IMR-90 (cell line): ENCODE data around the gene NHSL2. TPM values are rescaled to one million over a fixed set of nuclear protein-coding genes. Genes with fewer than 3 reads are reported as not detected.

Source experiments
- ATAC-seq: fragments of 200-7000 bp; cut with Tn5 transposase; 2 replicates; pipeline ENCODE4 v1.9.1; 2020; ENCODE audit warnings: low read depth, mild to moderate bottlenecking, moderate library complexity
- BruUV-seq: library from RNA; stranded (reverse); fragments of 400-500 nt; replicated peaks from 2 replicates; lab custom pipeline; 2021; lab: Mats Ljungman, UMichigan
- CTCF ChIA-PET: fragments of 300-600 bp; formaldehyde crosslinking; extraction: SDS; loops from one replicate; lab custom pipeline; 2021; ENCODE audit warnings: antibody characterized with exemption; lab: Yijun Ruan, JAX
- POLR2A ChIA-PET: fragments of 300-600 bp; sonication (Branson Sonifier 250); formaldehyde crosslinking; loops from one replicate; lab custom pipeline; 2022; ENCODE audit warnings: antibody characterized with exemption; ENCODE audit not compliant: unreplicated experiment; lab: Charles Lee
- DNase-seq: peaks from one replicate; pipeline ENCODE4 v3.0.0; 2013
- H2AFZ ChIP-seq: replicated peaks from 2 replicates; pipeline ENCODE3; 2013; ENCODE audit warnings: low read length, mild to moderate bottlenecking; ENCODE audit not compliant: poor library complexity
- H2AK5ac ChIP-seq: 2 replicates; pipeline ENCODE4 v1.6.1; 2013; ENCODE audit warnings: low read depth, low read length, inconsistent platforms
- H2AK9ac ChIP-seq: replicated peaks from 2 replicates; pipeline ENCODE3; 2013; ENCODE audit warnings: mild to moderate bottlenecking, low read depth, low read length, moderate library complexity; ENCODE audit not compliant: poor library complexity
- H2BK120ac ChIP-seq: 2 replicates; pipeline ENCODE4 v1.6.1; 2013; ENCODE audit warnings: low read depth, low read length, inconsistent platforms
- H2BK15ac ChIP-seq: 3 replicates; pipeline ENCODE4 v1.6.1; 2013; ENCODE audit warnings: low read depth, low read length, inconsistent platforms
- H2BK20ac ChIP-seq: 2 replicates; pipeline ENCODE4 v1.6.1; 2013; ENCODE audit warnings: low read depth, mild to moderate bottlenecking, inconsistent platforms, low read length, moderate library complexity
- H2BK5ac ChIP-seq: 2 replicates; pipeline ENCODE4 v1.6.1; 2013; ENCODE audit warnings: mild to moderate bottlenecking, low read depth, low read length, inconsistent platforms; ENCODE audit not compliant: poor library complexity, severe bottlenecking
- H3K14ac ChIP-seq: replicated peaks from 2 replicates; pipeline ENCODE4 v1.6.1; 2013; ENCODE audit warnings: low read depth, low read length, inconsistent platforms
- H3K18ac ChIP-seq: 2 replicates; pipeline ENCODE4 v1.6.1; 2013; ENCODE audit warnings: low read depth, low read length, control low read depth
- H3K23ac ChIP-seq: 2 replicates; pipeline ENCODE4 v1.6.1; 2013; ENCODE audit warnings: low read depth, low read length, inconsistent platforms
- H3K27ac ChIP-seq: 2 replicates; pipeline ENCODE4 v1.5.1; 2013; ENCODE audit warnings: mild to moderate bottlenecking, control low read depth, low read length; ENCODE audit not compliant: insufficient read depth
- H3K27me3 ChIP-seq: 2 replicates; pipeline ENCODE4 v1.6.1; 2013; ENCODE audit warnings: low read length; ENCODE audit not compliant: control insufficient read depth, insufficient read depth
- H3K36me3 ChIP-seq: 2 replicates; pipeline ENCODE4 v1.6.1; 2013; ENCODE audit warnings: low read length, mixed read lengths; ENCODE audit not compliant: control insufficient read depth, insufficient read depth
- H3K4ac ChIP-seq: 2 replicates; pipeline ENCODE4 v1.6.1; 2013; ENCODE audit warnings: low read depth, low read length, inconsistent platforms
- H3K4me1 ChIP-seq: 2 replicates; pipeline ENCODE4 v1.6.1; 2013; ENCODE audit warnings: low read length, mixed read lengths; ENCODE audit not compliant: control insufficient read depth, insufficient read depth
- H3K4me2 ChIP-seq: 2 replicates; pipeline ENCODE4 v1.6.1; 2013; ENCODE audit warnings: low read depth, mild to moderate bottlenecking, control low read depth, low read length, moderate library complexity
- H3K4me3 ChIP-seq: 2 replicates; pipeline ENCODE4 v1.5.1; 2013; ENCODE audit warnings: low read depth, mild to moderate bottlenecking, control low read depth, low read length, moderate library complexity; ENCODE audit not compliant: insufficient read depth
- H3K56ac ChIP-seq: 2 replicates; pipeline ENCODE4 v1.6.1; 2013; ENCODE audit warnings: low read length, inconsistent platforms; ENCODE audit not compliant: insufficient read depth; ENCODE audit errors: extremely low read depth
- H3K79me1 ChIP-seq, 2 experiments: 2 replicates each; pipeline ENCODE4 v1.6.1; 2013; ENCODE audit warnings: low read length in 2 of 2, inconsistent platforms in 1 of 2, low read depth in 1 of 2
- H3K9ac ChIP-seq: 2 replicates; pipeline ENCODE4 v1.6.1; 2013; ENCODE audit warnings: low read depth, low read length, control low read depth
- H3K9me1 ChIP-seq: 2 replicates; pipeline ENCODE4 v1.6.1; 2013; ENCODE audit warnings: low read length, inconsistent platforms; ENCODE audit not compliant: insufficient read depth
- H3K9me3 ChIP-seq: 2 replicates; pipeline ENCODE4 v1.6.1; 2013; ENCODE audit warnings: low read length; ENCODE audit not compliant: control insufficient read depth, insufficient read depth
- H4K20me1 ChIP-seq: 2 replicates; pipeline ENCODE4 v1.6.1; 2013; ENCODE audit warnings: low read length, inconsistent platforms; ENCODE audit not compliant: insufficient read depth
- H4K5ac ChIP-seq: 2 replicates; pipeline ENCODE4 v1.6.1; 2013; ENCODE audit warnings: mild to moderate bottlenecking, low read depth, low read length, control low read depth
- H4K8ac ChIP-seq, 2 experiments: 2 replicates each; pipeline ENCODE4 v1.6.1; 2013; ENCODE audit warnings: low read depth in 2 of 2, low read length in 2 of 2, control low read depth in 1 of 2, inconsistent platforms in 1 of 2
- H4K91ac ChIP-seq: 2 replicates; pipeline ENCODE4 v1.6.1; 2013; ENCODE audit warnings: low read depth, low read length, inconsistent platforms; ENCODE audit not compliant: insufficient read depth
- CEBPB ChIP-seq: IDR thresholded peaks from 2 replicates; pipeline ENCODE4 v1.6.1; 2012; ENCODE audit warnings: low read depth, low read length, improper control_type of control experiment
- MXI1 ChIP-seq: IDR thresholded peaks from 2 replicates; pipeline ENCODE4 v1.6.1; 2012; ENCODE audit warnings: low read depth, mild to moderate bottlenecking, low read length, moderate library complexity, borderline replicate concordance
- NFE2L2 ChIP-seq: fragments of 150-350 bp; IDR thresholded peaks from 2 replicates; pipeline ENCODE4 v1.6.1; 2016; ENCODE audit warnings: low read depth, mild to moderate bottlenecking, low read length
- USF2 ChIP-seq: fragments of 150-350 bp; IDR thresholded peaks from 2 replicates; pipeline ENCODE4 v1.6.1; 2017; ENCODE audit warnings: mild to moderate bottlenecking, antibody characterized with exemption, low read length, low read depth
- WGBS, 2 experiments: methylation state at CpG; one replicate each; pipeline versions ENCODE4 v1.1.5 to v1.1.7; 2013; ENCODE audit warnings: missing lambda C conversion rate in 2 of 2; ENCODE audit not compliant: insufficient read length in 1 of 2; ENCODE audit errors: extremely low coverage in 2 of 2; 5-methylcytosine and 5-hydroxymethylcytosine counted together
- dilution Hi-C: fragments of 300-500 bp; cut with HindIII; formaldehyde crosslinking; loops from one replicate; pipeline ENCODE4 v1.14.3; 2018; ENCODE audit warnings: low sequenced_read_pairs; ENCODE audit not compliant: unreplicated experiment
- in situ Hi-C: fragments of 300-500 bp; cut with MboI; formaldehyde crosslinking; loops from 3 replicates; pipeline ENCODE4 v1.14.3; 2019; ENCODE audit warnings: low sequenced_read_pairs, inconsistent platforms, mixed read lengths
- intact Hi-C: fragments of 100-400 bp; cut with micrococcal nuclease; formaldehyde crosslinking; loops from 2 replicates; pipeline ENCODE4 v1.10.0; 2022
- polyA plus RNA-seq, 3 experiments: library from polyadenylated mRNA; depleted of rRNA; stranded (reverse); fragments of >200 nt; gene quantifications; 2 replicates each; pipeline ENCODE4 v1.2.3, GENCODE V29; 2012; ENCODE audit warnings: low replicate concordance in 1 of 3
- total RNA-seq: library from RNA; depleted of rRNA; stranded (reverse); fragments of >200 nt; gene quantifications from 2 replicates; pipeline ENCODE4 v1.2.3, GENCODE V29; 2012

NHSL2 gene
- total and polyA plus RNA-seq, 2 of the 4 experiments (the other 2 are of a cell fraction): 0.72 to 0.75 TPM

GRCh38 chrX:72113461-72113860 lies 202.8 kb downstream of the NHSL2 start:
- H3K79me1 ChIP-seq: no peaks in the 10 kb centered on the region
- H4K20me1 ChIP-seq: no peaks in the 10 kb centered on the region
- ChIA-PET POLR2A (no interaction called here), CTCF (no interaction called here)
- no peak overlapping the region; the same call in 1 of the 2 replicates for H3K23ac ChIP-seq
- no peak overlapping the region for H2BK15ac ChIP-seq
- H3K14ac ChIP-seq: no peak overlapping the region
- H4K91ac ChIP-seq: no peak overlapping the region
- no TSS peak for BruUV-seq
- no peak overlapping the region for H3K9ac ChIP-seq
- H3K4me1 ChIP-seq: no peaks in the 10 kb centered on the region
- no peak overlapping the region for H2AFZ ChIP-seq
- H2AK9ac ChIP-seq: no peak overlapping the region
- H3K56ac ChIP-seq: no peak overlapping the region
- no peaks in the 10 kb centered on the region for H3K9me1 ChIP-seq
- no peak overlapping the region for H3K4me2 ChIP-seq
- no peak overlapping the region for H3K27ac ChIP-seq
- TF ChIP-seq NFE2L2 (no peak), CEBPB (no peak), USF2 (no peak), MXI1 (no peak)
- H4K5ac ChIP-seq: no peak overlapping the region
- no peak overlapping the region for H4K8ac ChIP-seq
- WGBS, 2 experiments: 57% methylated on average over 2 of the region's 6 CpGs; no CpG with 5 or more reads in 1 of the 2 experiments
- H3K27me3 ChIP-seq: peaks cover 64% of the 10 kb centered on the region
- no peak overlapping the region for H2BK120ac ChIP-seq
- H3K9me3 ChIP-seq: no peaks in the 10 kb centered on the region
- dilution Hi-C loops (no loop called here), intact Hi-C loops (no loop called here), in situ Hi-C loops (no loop called here)
- H3K4ac ChIP-seq: no peak overlapping the region
- no peak for DNase-seq
- no peak overlapping the region for H3K18ac ChIP-seq
- no peaks in the 10 kb centered on the region for H3K36me3 ChIP-seq
- H2BK5ac ChIP-seq: no peak overlapping the region
- no peak for ATAC-seq
- no peak overlapping the region for H2BK20ac ChIP-seq
- H3K4me3 ChIP-seq: no peak overlapping the region
- no peak overlapping the region for H2AK5ac ChIP-seq
